ENCODE results near the gene MARS1.
A peak's percentile ranks its signal among the peaks of the same experiment; 100 is the strongest.

MARS1 gene

GRCh38 chr12:57456145-57456700, 31.6 kb upstream of the MARS1 start:
- Histone ChIP-seq H3K27me3 (ENCODE audit: insufficient read depth, low read depth) (peaks cover 10% of the 10 kb centered on the region), H3K36me3 (ENCODE audit: insufficient read depth) (no peaks in the 10 kb centered on the region), H4K20me1 (ENCODE audit: insufficient read depth) (no peaks in the 10 kb centered on the region), H3K79me2 (ENCODE audit: insufficient read depth, low read depth) (no peaks in the 10 kb centered on the region), H3K4me3 (IDR thresholded peaks at IDR 0.05; ENCODE audit: insufficient read depth, low read depth, low read length) (no peak overlapping the region), H3K9ac (peak overlapping the region; percentile 61; the same call in 1 of the 2 replicates), H3K27ac (peak overlapping the region; percentile 51; the same call in 1 of the 2 replicates), H3K4me2 (peak overlapping the region; percentile 98), H2AFZ (ENCODE audit: low read depth) (peak overlapping the region; percentile 83), H3K4me1 (ENCODE audit: low read depth, poor library complexity, severe bottlenecking) (peaks cover 76% of the 10 kb centered on the region)
- TF ChIP-seq, protein P1, sequence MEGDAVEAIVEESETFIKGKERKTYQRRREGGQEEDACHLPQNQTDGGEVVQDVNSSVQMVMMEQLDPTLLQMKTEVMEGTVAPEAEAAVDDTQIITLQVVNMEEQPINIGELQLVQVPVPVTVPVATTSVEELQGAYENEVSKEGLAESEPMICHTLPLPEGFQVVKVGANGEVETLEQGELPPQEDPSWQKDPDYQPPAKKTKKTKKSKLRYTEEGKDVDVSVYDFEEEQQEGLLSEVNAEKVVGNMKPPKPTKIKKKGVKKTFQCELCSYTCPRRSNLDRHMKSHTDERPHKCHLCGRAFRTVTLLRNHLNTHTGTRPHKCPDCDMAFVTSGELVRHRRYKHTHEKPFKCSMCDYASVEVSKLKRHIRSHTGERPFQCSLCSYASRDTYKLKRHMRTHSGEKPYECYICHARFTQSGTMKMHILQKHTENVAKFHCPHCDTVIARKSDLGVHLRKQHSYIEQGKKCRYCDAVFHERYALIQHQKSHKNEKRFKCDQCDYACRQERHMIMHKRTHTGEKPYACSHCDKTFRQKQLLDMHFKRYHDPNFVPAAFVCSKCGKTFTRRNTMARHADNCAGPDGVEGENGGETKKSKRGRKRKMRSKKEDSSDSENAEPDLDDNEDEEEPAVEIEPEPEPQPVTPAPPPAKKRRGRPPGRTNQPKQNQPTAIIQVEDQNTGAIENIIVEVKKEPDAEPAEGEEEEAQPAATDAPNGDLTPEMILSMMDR (conservative IDR thresholded peaks at IDR 0.05; ENCODE audit: low read depth, low read length) = peak; percentile 98

DNA sequence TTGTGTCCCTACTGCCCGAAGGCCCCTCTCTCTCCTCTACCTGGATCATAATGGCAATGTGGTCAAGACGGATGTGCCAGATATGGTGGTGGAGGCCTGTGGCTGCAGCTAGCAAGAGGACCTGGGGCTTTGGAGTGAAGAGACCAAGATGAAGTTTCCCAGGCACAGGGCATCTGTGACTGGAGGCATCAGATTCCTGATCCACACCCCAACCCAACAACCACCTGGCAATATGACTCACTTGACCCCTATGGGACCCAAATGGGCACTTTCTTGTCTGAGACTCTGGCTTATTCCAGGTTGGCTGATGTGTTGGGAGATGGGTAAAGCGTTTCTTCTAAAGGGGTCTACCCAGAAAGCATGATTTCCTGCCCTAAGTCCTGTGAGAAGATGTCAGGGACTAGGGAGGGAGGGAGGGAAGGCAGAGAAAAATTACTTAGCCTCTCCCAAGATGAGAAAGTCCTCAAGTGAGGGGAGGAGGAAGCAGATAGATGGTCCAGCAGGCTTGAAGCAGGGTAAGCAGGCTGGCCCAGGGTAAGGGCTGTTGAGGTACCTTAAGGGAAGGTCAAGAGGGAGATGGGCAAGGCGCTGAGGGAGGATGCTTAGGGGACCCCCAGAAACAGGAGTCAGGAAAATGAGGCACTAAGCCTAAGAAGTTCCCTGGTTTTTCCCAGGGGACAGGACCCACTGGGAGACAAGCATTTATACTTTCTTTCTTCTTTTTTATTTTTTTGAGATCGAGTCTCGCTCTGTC, 31.0 kb upstream of the MARS1 start:
- H3K79me2 ChIP-seq (ENCODE audit: insufficient read depth, low read depth) = no peaks in the 10 kb centered on the region
- TF ChIP-seq, protein P1 (conservative IDR thresholded peaks at IDR 0.05; ENCODE audit: low read depth, low read length) = peak; percentile 23; the same call in 1 of the 2 replicates
- no peak overlapping the region for H3K4me3 ChIP-seq (IDR thresholded peaks at IDR 0.05; ENCODE audit: insufficient read depth, low read depth, low read length)
- H3K27ac ChIP-seq = no peak overlapping the region
- H3K4me1 ChIP-seq (ENCODE audit: low read depth, poor library complexity, severe bottlenecking) = peaks cover 76% of the 10 kb centered on the region
- no peaks in the 10 kb centered on the region for H3K36me3 ChIP-seq (ENCODE audit: insufficient read depth)
- H4K20me1 ChIP-seq (ENCODE audit: insufficient read depth) = no peaks in the 10 kb centered on the region
- H2AFZ ChIP-seq (ENCODE audit: low read depth) = peak overlapping the region; percentile 83; the same call in 1 of the 2 replicates
- no peak overlapping the region for H3K9ac ChIP-seq
- peak overlapping the region; percentile 98 for H3K4me2 ChIP-seq
- peaks cover 17% of the 10 kb centered on the region for H3K27me3 ChIP-seq (ENCODE audit: insufficient read depth, low read depth)

DNA sequence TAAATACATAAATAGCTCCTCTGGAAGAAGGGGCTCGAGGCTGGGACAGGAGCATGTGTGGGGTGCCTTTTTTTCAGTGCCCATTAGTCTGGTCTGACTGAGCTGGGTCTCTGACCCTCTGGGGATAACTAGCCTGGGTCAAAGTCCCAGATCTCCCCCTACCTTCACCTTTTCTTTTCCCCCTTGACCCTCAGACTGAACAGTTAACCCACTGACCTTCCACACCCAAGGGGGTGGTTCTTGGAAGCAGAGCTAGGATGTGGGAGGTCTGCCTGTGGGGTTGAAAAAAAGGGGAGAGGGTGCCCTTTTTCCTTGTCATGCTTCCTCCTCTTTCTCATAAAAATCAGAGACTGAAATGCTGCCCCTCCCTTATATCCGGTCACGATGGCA, 29.2 kb upstream of the MARS1 start:
- no peak overlapping the region for H3K4me3 ChIP-seq (IDR thresholded peaks at IDR 0.05; ENCODE audit: insufficient read depth, low read depth, low read length)
- H3K9ac ChIP-seq = peak overlapping the region; percentile 40
- peak overlapping the region; percentile 95 for H2AFZ ChIP-seq (ENCODE audit: low read depth)
- no peaks in the 10 kb centered on the region for H3K79me2 ChIP-seq (ENCODE audit: insufficient read depth, low read depth)
- peak overlapping the region; percentile 47 for H3K27ac ChIP-seq
- no peaks in the 10 kb centered on the region for H4K20me1 ChIP-seq (ENCODE audit: insufficient read depth)
- H3K36me3 ChIP-seq (ENCODE audit: insufficient read depth) = no peaks in the 10 kb centered on the region
- H3K27me3 ChIP-seq (ENCODE audit: insufficient read depth, low read depth) = peaks cover 26% of the 10 kb centered on the region
- H3K4me2 ChIP-seq = peak overlapping the region; percentile 90
- peaks cover 67% of the 10 kb centered on the region for H3K4me1 ChIP-seq (ENCODE audit: low read depth, poor library complexity, severe bottlenecking)
- TF ChIP-seq, protein P1 (conservative IDR thresholded peaks at IDR 0.05; ENCODE audit: low read depth, low read length) = no peak

GRCh38 chr12:57459055-57459749, 28.7 kb upstream of the MARS1 start:
- H3K27me3 ChIP-seq (ENCODE audit: insufficient read depth, low read depth) = peaks cover 30% of the 10 kb centered on the region
- peak overlapping the region; percentile 95 for H2AFZ ChIP-seq (ENCODE audit: low read depth)
- H4K20me1 ChIP-seq (ENCODE audit: insufficient read depth) = no peaks in the 10 kb centered on the region
- H3K4me2 ChIP-seq = peak overlapping the region; percentile 90
- H3K4me1 ChIP-seq (ENCODE audit: low read depth, poor library complexity, severe bottlenecking) = peaks cover 62% of the 10 kb centered on the region
- no peaks in the 10 kb centered on the region for H3K79me2 ChIP-seq (ENCODE audit: insufficient read depth, low read depth)
- peak overlapping the region; percentile 47 for H3K27ac ChIP-seq
- H3K4me3 ChIP-seq (IDR thresholded peaks at IDR 0.05; ENCODE audit: insufficient read depth, low read depth, low read length) = peak overlapping the region; percentile 88
- no peaks in the 10 kb centered on the region for H3K36me3 ChIP-seq (ENCODE audit: insufficient read depth)
- TF ChIP-seq, protein P1 (conservative IDR thresholded peaks at IDR 0.05; ENCODE audit: low read depth, low read length) = peak; percentile 100
- H3K9ac ChIP-seq = peak overlapping the region; percentile 40
